Measurements from ENCODE around the gene SLC6A18.
"Not testable (repeated sequence)": the region's sequence is repeated elsewhere in the genome, so short reads cannot be mapped to it uniquely, and the experiment has no call there.

SLC6A18 gene

DNA sequence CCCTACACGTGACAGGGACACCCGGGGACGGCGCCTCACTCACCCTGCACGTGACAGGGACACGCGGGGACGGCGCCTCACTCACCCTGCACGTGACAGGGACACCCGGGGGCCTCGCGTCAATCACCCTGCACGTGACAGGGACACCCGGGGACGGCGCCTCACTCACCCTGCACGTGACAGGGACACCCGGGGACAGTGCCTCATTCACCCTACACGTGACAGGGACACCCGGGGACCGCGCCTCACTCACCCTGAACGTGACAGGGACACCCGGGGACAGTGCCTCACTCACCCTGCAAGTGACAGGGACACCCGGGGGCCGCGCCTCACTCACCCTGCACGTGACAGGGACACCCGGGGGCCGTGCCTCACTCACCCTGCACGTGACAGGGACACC, 64.4 kb downstream of the SLC6A18 start:
- H3K4me3 ChIP-seq (ENCODE audit: low read depth, low read length); H3K4me1 ChIP-seq (ENCODE audit: control insufficient read depth, insufficient read depth, low read length); H3K9ac ChIP-seq (ENCODE audit: low read depth, low read length); H3K9me3 ChIP-seq (ENCODE audit: control insufficient read depth, insufficient read depth, low read length); H3K36me3 ChIP-seq (ENCODE audit: control insufficient read depth, insufficient read depth, low read length); H3K27me3 ChIP-seq (ENCODE audit: control insufficient read depth, insufficient read depth, low read length): not testable (repeated sequence)

DNA sequence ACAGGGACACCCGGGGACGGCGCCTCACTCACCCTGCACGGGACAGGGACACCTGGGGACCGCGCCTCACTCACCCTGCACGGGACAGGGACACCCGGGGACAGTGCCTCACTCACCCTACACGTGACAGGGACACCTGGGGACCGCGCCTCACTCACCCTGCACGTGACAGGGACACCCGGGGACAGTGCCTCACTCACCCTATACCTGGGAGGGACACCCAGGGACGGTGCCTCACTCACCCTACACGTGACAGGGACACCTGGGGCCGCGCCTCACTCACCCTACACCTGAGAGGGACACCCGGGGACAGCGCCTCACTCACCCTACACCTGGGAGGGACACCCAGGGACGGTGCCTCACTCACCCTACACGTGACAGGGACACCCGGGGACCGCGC, 65.8 kb downstream of the SLC6A18 start:
- not testable (repeated sequence) for H3K9ac ChIP-seq (ENCODE audit: low read depth, low read length); H3K4me1 ChIP-seq (ENCODE audit: control insufficient read depth, insufficient read depth, low read length); H3K36me3 ChIP-seq (ENCODE audit: control insufficient read depth, insufficient read depth, low read length); H3K27me3 ChIP-seq (ENCODE audit: control insufficient read depth, insufficient read depth, low read length); H3K9me3 ChIP-seq (ENCODE audit: control insufficient read depth, insufficient read depth, low read length); H3K4me3 ChIP-seq (ENCODE audit: low read depth, low read length)

DNA sequence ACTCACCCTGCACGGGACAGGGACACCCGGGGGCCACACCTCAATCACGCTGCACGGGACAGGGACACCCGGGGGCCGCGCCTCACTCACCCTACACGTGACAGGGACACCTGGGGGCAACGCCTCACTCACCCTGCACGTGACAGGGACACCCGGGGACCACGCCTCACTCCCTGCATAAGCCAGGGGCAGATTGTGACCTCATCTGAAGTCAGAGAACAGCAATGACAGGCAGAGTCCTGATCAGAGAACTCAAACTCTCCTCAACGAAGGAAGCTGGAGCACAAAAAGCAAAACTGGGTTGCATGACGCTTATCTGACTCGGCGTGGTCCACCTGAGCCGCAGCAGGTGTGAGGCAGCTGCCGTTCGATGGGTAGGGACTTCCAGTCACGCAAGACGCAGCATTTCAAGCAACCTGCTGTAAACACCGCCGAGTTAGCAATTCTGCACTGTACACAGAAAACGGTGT, 66.5 kb downstream of the SLC6A18 start:
- no peaks in the 10 kb centered on the region for H3K4me1 ChIP-seq (ENCODE audit: control insufficient read depth, insufficient read depth, low read length)
- peaks cover 3% of the 10 kb centered on the region for H3K36me3 ChIP-seq (ENCODE audit: control insufficient read depth, insufficient read depth, low read length)
- peaks cover 9% of the 10 kb centered on the region for H3K27me3 ChIP-seq (ENCODE audit: control insufficient read depth, insufficient read depth, low read length)

DNA sequence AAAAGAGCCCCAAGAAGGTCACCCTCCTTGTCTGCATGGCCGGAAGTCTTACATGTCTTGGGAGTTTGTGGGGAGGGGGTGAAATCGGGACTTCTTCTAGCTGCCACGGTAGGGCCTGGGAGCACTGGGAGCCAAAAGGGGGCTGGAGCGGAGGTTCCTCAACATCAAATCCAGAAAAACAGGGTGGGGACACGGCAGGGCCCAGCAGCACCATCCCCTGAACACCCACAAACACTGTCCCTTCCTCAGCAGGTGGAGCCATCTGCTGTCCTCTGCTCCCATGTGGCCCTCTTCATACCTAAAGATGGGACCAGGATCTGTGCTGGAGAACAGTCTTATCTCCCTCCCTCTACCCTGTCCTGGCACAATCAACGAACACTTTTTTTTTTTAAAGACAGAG, 67.0 kb downstream of the SLC6A18 start:
- H3K4me1 ChIP-seq (ENCODE audit: control insufficient read depth, insufficient read depth, low read length): no peaks in the 10 kb centered on the region
- H3K36me3 ChIP-seq (ENCODE audit: control insufficient read depth, insufficient read depth, low read length): peaks cover 3% of the 10 kb centered on the region
- no peak overlapping the region for H3K9ac ChIP-seq (ENCODE audit: low read depth, low read length)
- peaks cover 9% of the 10 kb centered on the region for H3K27me3 ChIP-seq (ENCODE audit: control insufficient read depth, insufficient read depth, low read length)
- no peak overlapping the region for H3K4me3 ChIP-seq (ENCODE audit: low read depth, low read length)
- H3K9me3 ChIP-seq (ENCODE audit: control insufficient read depth, insufficient read depth, low read length): no peaks in the 10 kb centered on the region

More for the DNA sequence above, 66.5 kb downstream of the SLC6A18 start:
- Histone ChIP-seq H3K9ac (ENCODE audit: low read depth, low read length) (no peak overlapping the region), H3K4me3 (ENCODE audit: low read depth, low read length) (no peak overlapping the region), H3K9me3 (ENCODE audit: control insufficient read depth, insufficient read depth, low read length) (no peaks in the 10 kb centered on the region)

DNA sequence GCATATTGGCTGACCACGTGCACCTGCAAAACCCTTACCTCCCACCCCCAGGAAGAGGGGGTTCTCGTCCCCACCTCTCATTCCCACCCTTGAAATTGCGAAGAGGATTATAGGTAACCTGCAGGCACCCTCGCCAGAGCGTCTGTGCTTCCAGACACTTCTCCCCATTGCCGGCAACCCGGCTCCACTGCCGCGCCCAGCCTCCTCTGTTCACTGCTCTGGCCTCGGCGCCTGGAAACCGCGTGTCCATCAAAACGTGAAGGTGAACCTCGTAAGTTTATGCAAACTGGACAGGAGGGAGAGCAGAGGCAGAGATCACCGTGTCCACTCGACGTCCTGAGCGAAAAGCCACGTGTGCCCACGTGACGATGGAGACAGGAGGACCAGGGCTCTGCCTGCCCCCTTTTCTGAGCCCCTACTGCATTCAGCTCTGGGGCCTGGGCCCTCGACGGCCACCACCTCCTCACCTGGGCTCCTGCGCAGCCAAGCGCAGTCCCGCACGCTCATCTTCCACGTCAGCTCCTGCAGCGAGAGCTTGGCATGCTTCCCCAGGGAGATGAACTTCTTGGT, 67.8 kb downstream of the SLC6A18 start:
- H3K4me1 ChIP-seq (ENCODE audit: control insufficient read depth, insufficient read depth, low read length): no peaks in the 10 kb centered on the region
- peaks cover 3% of the 10 kb centered on the region for H3K36me3 ChIP-seq (ENCODE audit: control insufficient read depth, insufficient read depth, low read length)
- no peaks in the 10 kb centered on the region for H3K9me3 ChIP-seq (ENCODE audit: control insufficient read depth, insufficient read depth, low read length)
- no peak overlapping the region for H3K9ac ChIP-seq (ENCODE audit: low read depth, low read length)
- peaks cover 9% of the 10 kb centered on the region for H3K27me3 ChIP-seq (ENCODE audit: control insufficient read depth, insufficient read depth, low read length)
- H3K4me3 ChIP-seq (ENCODE audit: low read depth, low read length): no peak overlapping the region

DNA sequence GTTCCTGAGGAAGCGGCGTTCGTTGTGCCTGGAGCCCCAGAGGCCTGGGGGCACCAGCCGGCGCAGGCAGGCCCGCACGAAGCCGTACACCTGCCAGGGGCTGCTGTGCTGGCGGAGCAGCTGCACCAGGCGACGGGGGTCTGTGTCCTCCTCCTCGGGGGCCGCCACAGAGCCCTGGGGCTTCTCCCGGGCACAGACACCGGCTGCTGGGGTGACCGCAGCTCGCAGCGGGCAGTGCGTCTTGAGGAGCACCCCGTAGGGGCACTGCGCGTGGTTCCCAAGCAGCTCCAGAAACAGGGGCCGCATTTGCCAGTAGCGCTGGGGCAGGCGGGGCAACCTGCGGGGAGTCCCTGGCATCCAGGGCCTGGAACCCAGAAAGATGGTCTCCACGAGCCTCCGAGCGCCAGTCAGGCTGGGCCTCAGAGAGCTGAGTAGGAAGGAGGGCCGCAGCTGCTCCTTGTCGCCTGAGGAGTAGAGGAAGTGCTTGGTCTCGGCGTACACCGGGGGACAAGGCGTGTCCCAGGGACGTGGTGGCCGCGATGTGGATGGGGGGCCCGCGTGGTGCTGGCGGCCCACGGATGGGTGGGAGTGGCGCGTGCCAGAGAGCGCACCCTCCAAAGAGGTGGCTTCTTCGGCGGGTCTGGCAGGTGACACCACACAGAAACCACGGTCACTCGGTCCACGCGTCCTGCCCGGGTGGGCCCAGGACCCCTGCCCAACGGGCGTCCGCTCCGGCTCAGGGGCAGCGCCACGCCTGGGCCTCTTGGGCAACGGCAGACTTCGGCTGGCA, 68.4 kb downstream of the SLC6A18 start:
- no peak overlapping the region for H3K4me3 ChIP-seq (ENCODE audit: low read depth, low read length)
- peaks cover 9% of the 10 kb centered on the region for H3K27me3 ChIP-seq (ENCODE audit: control insufficient read depth, insufficient read depth, low read length)
- H3K9ac ChIP-seq (ENCODE audit: low read depth, low read length): no peak overlapping the region
- no peaks in the 10 kb centered on the region for H3K9me3 ChIP-seq (ENCODE audit: control insufficient read depth, insufficient read depth, low read length)
- H3K4me1 ChIP-seq (ENCODE audit: control insufficient read depth, insufficient read depth, low read length): no peaks in the 10 kb centered on the region
- H3K36me3 ChIP-seq (ENCODE audit: control insufficient read depth, insufficient read depth, low read length): peaks cover 3% of the 10 kb centered on the region

DNA sequence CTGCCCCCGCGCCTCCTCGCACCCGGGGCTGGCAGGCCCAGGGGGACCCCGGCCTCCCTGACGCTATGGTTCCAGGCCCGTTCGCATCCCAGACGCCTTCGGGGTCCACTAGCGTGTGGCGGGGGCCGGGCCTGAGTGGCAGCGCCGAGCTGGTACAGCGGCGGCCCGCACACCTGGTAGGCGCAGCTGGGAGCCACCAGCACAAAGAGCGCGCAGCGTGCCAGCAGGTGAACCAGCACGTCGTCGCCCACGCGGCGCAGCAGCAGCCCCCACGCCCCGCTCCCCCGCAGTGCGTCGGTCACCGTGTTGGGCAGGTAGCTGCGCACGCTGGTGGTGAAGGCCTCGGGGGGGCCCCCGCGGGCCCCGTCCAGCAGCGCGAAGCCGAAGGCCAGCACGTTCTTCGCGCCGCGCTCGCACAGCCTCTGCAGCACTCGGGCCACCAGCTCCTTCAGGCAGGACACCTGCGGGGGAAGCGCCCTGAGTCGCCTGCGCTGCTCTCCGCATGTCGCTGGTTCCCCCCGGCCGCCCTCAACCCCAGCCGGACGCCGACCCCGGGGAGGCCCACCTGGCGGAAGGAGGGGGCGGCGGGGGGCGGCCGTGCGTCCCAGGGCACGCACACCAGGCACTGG, 69.1 kb downstream of the SLC6A18 start:
- Histone ChIP-seq H3K9ac (ENCODE audit: low read depth, low read length) (no peak overlapping the region), H3K9me3 (ENCODE audit: control insufficient read depth, insufficient read depth, low read length) (no peaks in the 10 kb centered on the region), H3K4me3 (ENCODE audit: low read depth, low read length) (peak overlapping the region; percentile 61), H3K27me3 (ENCODE audit: control insufficient read depth, insufficient read depth, low read length) (peaks cover 9% of the 10 kb centered on the region), H3K36me3 (ENCODE audit: control insufficient read depth, insufficient read depth, low read length) (peaks cover 3% of the 10 kb centered on the region), H3K4me1 (ENCODE audit: control insufficient read depth, insufficient read depth, low read length) (no peaks in the 10 kb centered on the region)

DNA sequence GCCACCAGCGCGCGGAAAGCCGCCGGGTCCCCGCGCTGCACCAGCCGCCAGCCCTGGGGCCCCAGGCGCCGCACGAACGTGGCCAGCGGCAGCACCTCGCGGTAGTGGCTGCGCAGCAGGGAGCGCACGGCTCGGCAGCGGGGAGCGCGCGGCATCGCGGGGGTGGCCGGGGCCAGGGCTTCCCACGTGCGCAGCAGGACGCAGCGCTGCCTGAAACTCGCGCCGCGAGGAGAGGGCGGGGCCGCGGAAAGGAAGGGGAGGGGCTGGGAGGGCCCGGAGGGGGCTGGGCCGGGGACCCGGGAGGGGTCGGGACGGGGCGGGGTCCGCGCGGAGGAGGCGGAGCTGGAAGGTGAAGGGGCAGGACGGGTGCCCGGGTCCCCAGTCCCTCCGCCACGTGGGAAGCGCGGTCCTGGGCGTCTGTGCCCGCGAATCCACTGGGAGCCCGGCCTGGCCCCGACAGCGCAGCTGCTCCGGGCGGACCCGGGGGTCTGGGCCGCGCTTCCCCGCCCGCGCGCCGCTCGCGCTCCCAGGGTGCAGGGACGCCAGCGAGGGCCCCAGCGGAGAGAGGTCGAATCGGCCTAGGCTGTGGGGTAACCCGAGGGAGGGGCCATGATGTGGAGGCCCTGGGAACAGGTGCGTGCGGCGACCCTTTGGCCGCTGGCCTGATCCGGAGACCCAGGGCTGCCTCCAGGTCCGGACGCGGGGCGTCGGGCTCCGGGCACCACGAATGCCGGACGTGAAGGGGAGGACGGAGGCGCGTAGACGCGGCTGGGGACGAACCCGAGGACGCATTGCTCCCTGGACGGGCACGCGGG, 69.9 kb downstream of the SLC6A18 start, which contains the start of gene TERT:
Gene TERT (minus strand): TSS at position 234 of the 815 bp plus-strand sequence. CDS start 79 bp downstream, at position 155.
- Histone ChIP-seq H3K9me3 (ENCODE audit: control insufficient read depth, insufficient read depth, low read length) (no peaks in the 10 kb centered on the region), H3K9ac (ENCODE audit: low read depth, low read length) (peak within 1 kb of the TSS; percentile 24), H3K4me3 (ENCODE audit: low read depth, low read length) (peak within 1 kb of the TSS; percentile 61), H3K36me3 (ENCODE audit: control insufficient read depth, insufficient read depth, low read length) (peaks cover 3% of the 10 kb centered on the region), H3K4me1 (ENCODE audit: control insufficient read depth, insufficient read depth, low read length) (no peaks in the 10 kb centered on the region), H3K27me3 (ENCODE audit: control insufficient read depth, insufficient read depth, low read length) (peaks cover 9% of the 10 kb centered on the region)

DNA sequence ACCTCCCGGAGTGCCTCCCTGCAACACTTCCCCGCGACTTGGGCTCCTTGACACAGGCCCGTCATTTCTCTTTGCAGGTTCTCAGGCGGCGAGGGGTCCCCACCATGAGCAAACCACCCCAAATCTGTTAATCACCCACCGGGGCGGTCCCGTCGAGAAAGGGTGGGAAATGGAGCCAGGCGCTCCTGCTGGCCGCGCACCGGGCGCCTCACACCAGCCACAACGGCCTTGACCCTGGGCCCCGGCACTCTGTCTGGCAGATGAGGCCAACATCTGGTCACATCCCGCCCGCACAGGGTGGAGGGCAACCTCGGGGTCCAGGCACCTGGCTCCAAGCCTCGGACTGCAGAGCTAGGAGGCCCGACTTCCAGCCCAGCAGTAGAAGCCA, 70.5 kb downstream of the SLC6A18 start:
- no peak overlapping the region for H3K9ac ChIP-seq (ENCODE audit: low read depth, low read length)
- H3K27me3 ChIP-seq (ENCODE audit: control insufficient read depth, insufficient read depth, low read length): peaks cover 9% of the 10 kb centered on the region
- H3K36me3 ChIP-seq (ENCODE audit: control insufficient read depth, insufficient read depth, low read length): peaks cover 3% of the 10 kb centered on the region
- no peaks in the 10 kb centered on the region for H3K9me3 ChIP-seq (ENCODE audit: control insufficient read depth, insufficient read depth, low read length)
- no peaks in the 10 kb centered on the region for H3K4me1 ChIP-seq (ENCODE audit: control insufficient read depth, insufficient read depth, low read length)
- peak overlapping the region; percentile 61 for H3K4me3 ChIP-seq (ENCODE audit: low read depth, low read length)
